Mesothelial cell of epicardium (in vitro differentiated cells): ENCODE results near the gene TMEM17. TPM values are rescaled to one million over a fixed set of nuclear protein-coding genes. Genes with fewer than 3 reads are reported as not detected.

Experiments used
- DNase-seq, 2 experiments: peaks; one replicate each; pipeline ENCODE4 v3.0.0; 2021; ENCODE audit warnings: low spot score in 2 of 2; ENCODE audit not compliant: unreplicated experiment in 2 of 2
- H3K27ac Mint-ChIP-seq: 2 replicates; pipeline ENCODE4 v1.8.0; 2021; ENCODE audit warnings: mixed read lengths
- H3K27me3 Mint-ChIP-seq: 2 replicates; pipeline ENCODE4 v1.8.0; 2021; ENCODE audit warnings: low read depth, mixed read lengths
- H3K36me3 Mint-ChIP-seq: 2 replicates; pipeline ENCODE4 v1.8.0; 2021; ENCODE audit warnings: mixed read lengths
- H3K4me1 Mint-ChIP-seq: 2 replicates; pipeline ENCODE4 v1.8.0; 2021; ENCODE audit warnings: mixed read lengths
- H3K4me3 Mint-ChIP-seq: 2 replicates; pipeline ENCODE4 v1.8.0; 2021; ENCODE audit warnings: mild to moderate bottlenecking, moderate library complexity, mixed read lengths
- H3K9me3 Mint-ChIP-seq: 2 replicates; pipeline ENCODE4 v1.8.0; 2021; ENCODE audit warnings: mixed read lengths
- CTCF ChIP-seq: fragments of 200-600 bp; sonication (generic); IDR thresholded peaks from one replicate; pipeline ENCODE4 v1.5.0; 2021; ENCODE audit warnings: antibody characterized with exemption; ENCODE audit not compliant: unreplicated experiment
- total RNA-seq: library from RNA; stranded (reverse); gene quantifications from 3 replicates; pipeline ENCODE4 v1.2.1, GENCODE V29; 2021

TMEM17 gene
- total RNA-seq, 1 donor from 2014 or later, result 4.2 TPM

DNA sequence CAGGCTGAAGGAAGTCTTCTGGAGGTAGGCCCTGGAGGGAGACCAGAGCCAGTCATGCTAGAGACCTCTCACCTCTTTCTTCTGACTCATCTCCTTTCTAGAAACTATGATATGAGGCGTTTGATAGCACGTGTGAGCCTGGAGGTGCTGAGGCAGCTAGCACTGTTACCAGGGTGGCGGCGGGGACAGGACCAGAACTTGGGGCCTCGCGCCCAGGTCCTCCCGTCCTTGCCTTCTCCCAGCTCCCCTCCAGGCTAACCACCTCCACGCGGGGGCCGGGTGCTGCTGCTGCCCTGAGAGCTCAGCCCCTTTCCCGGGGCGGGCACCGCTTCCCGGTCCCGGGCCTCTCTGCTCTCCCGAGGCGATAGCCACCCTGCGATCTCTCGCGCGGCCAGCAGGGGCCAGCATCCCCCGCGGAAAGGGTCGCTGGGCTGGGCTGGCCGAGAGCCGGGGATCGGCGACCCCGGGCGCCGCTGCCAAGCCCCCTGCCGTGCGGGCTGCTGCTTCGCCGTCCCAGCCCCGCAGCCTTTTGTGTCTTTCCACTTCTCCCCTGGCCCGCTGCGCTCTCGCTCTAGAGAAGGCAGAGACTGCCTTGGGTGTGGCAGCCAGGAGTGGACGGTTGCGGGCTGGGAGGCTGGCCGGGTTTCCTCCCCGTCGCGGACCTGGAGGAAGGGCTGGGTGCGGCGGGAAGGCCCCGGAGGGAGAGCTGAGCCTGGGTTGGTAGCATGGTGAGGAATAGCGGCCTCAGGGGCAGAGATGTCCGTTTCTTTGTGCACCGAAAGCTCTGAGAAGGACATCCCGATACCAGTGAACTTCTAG, 49.1 kb downstream of the TMEM17 start:
- Mint-ChIP-seq H3K36me3 (no peaks in the 10 kb centered on the region), H3K9me3 (no peaks in the 10 kb centered on the region), H3K4me3 (peak overlapping the region; percentile 65), H3K27ac (no peak overlapping the region), H3K27me3 (peaks cover 8% of the 10 kb centered on the region), H3K4me1 (no peaks in the 10 kb centered on the region)
- TF ChIP-seq CTCF, result peak; percentile 99
- DNase-seq, result peak; percentile 63 to 92

- no peaks in the 10 kb centered on the region for H3K4me1 Mint-ChIP-seq
- no peaks in the 10 kb centered on the region for H3K9me3 Mint-ChIP-seq
- H3K4me3 Mint-ChIP-seq, result no peak overlapping the region
- no peak overlapping the region for H3K27ac Mint-ChIP-seq
- peaks cover 8% of the 10 kb centered on the region for H3K27me3 Mint-ChIP-seq
- no peak for TF ChIP-seq CTCF
- no peak for DNase-seq
- no peaks in the 10 kb centered on the region for H3K36me3 Mint-ChIP-seq
Measured at GRCh38 chr2:62455957-62456692, 49.9 kb downstream of the TMEM17 start.

GRCh38 chr2:62453955-62454354, 52.0 kb downstream of the TMEM17 start:
- H3K27me3 Mint-ChIP-seq, result peaks cover 8% of the 10 kb centered on the region
- H3K9me3 Mint-ChIP-seq, result no peaks in the 10 kb centered on the region
- H3K36me3 Mint-ChIP-seq, result no peaks in the 10 kb centered on the region
- no peak for TF ChIP-seq CTCF
- no peak for DNase-seq
- H3K4me3 Mint-ChIP-seq, result no peak overlapping the region
- H3K27ac Mint-ChIP-seq, result no peak overlapping the region
- H3K4me1 Mint-ChIP-seq, result no peaks in the 10 kb centered on the region

DNA sequence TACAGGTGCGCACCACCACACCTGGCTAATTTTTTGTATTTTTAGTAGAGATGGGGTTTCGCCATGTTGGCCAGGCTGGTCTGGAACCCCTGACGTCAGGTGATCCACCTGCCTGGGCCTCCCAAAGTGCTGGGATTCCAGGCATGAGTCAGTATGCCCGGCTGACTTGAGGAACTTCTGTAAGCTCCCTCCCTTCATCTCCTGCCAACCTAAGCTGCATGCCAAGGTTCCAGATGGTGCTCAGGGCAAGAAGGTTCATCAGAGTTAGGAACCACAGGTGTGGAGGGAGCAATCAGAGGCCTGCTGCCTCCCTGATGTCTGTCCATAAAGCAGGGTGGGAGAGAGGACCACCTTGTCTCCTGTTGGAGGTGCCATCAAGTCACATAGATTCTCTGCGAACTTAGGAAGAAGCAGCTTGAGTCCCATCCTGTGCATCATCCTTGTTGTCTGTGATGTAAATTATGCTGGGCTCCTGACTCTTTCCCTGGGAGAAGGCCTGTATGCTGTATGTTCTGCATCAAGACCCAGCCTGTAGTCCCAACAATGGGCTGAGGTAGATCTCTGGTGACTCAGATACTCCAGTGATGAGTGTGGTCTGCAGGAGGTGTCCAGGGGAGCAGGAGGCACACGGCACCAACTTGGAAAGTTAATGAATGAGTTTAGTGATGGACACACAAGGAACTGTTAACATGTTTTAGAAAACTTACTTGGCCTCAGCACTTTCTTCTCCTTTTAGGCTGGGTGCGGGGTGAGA, 53.1 kb downstream of the TMEM17 start:
- H3K27me3 Mint-ChIP-seq, result peaks cover 8% of the 10 kb centered on the region
- DNase-seq, result no peak
- no peak for TF ChIP-seq CTCF
- H3K9me3 Mint-ChIP-seq, result no peaks in the 10 kb centered on the region
- H3K27ac Mint-ChIP-seq, result no peak overlapping the region
- no peaks in the 10 kb centered on the region for H3K4me1 Mint-ChIP-seq
- no peaks in the 10 kb centered on the region for H3K36me3 Mint-ChIP-seq
- H3K4me3 Mint-ChIP-seq, result no peak overlapping the region

DNA sequence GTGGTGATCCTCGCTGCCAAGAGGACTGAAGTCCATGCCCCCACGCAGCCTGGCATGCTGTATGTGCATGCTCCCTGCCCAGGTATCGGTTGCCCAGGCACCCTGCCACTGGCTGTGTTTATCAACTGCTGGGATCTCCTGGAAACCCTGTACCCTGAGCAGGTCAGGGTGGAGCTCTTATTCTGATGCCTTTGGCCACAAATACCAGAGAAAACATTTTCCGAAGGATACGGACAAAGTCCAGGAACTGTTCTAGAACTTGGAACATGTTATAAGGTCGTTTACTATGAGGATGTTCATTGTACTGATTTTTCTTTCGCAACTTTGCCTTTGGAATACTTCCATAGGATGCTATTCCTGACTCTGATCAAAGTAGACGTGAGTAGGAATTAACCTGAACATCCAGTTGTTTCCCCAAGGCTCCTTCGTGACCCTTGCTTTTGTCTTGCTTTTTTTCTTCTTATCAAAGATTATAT, 55.2 kb downstream of the TMEM17 start:
- H3K27me3 Mint-ChIP-seq, result peaks cover 1% of the 10 kb centered on the region
- DNase-seq, result no peak
- H3K36me3 Mint-ChIP-seq, result no peaks in the 10 kb centered on the region
- H3K4me1 Mint-ChIP-seq, result no peaks in the 10 kb centered on the region
- no peaks in the 10 kb centered on the region for H3K9me3 Mint-ChIP-seq
- H3K27ac Mint-ChIP-seq, result no peak overlapping the region
- no peak overlapping the region for H3K4me3 Mint-ChIP-seq
- TF ChIP-seq CTCF, result no peak

Other genes with a start within 250 kb of the TMEM17 start
- 65.7 to 68.4 TPM (median 67.4 TPM) in 3 replicates for gene EHBP1, start 199.5 kb upstream of the TMEM17 start, total RNA-seq